HG03139 (cell line): ENCODE results near the gene EFCAB8.

Experiments used
- ATAC-seq: cut with Tn5 transposase; IDR thresholded peaks from one replicate; pipeline ENCODE4 v1.9.1; 2021; ENCODE audit not compliant: unreplicated experiment

The EFCAB8 gene

GRCh38 chr20:32982617-32983458 is 124.1 kb downstream of the EFCAB8 start:
- ATAC-seq: no peak

DNA sequence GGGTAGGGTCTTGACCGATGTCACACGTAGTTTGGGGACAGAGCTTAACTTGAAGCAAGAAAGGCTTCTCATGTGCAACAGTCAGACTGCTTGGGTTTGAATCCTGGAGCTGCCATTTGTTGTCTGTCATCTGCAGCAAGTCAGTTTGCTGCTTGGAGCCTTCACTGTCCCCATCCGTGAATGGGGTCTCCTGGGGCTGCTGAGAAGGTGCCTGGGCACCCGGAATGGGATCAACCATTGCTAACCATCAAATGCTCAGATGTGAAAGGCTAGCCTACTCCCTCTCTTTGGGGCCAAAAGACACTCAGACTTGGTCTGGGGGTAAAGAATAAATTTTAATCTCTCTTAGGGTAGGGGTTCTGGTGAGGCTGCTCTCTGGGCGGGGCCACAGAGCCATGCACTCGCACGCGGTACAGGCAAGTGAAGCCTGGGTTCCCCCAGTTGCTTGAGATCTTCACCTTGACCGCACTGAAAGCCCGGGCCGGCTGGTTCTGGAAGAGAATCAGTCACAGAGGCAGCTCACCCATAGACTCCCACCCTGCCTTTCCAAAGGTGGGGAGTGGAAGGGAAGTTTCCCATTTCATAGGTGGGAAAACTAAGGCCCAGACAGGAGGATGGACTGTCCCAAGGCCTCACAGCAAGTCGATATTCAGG is 124.9 kb downstream of the EFCAB8 start:
- no peak for ATAC-seq

- no peak for ATAC-seq
Observed at GRCh38 chr20:32984196-32984595, 125.5 kb downstream of the EFCAB8 start.

- no peak for ATAC-seq
Observed at GRCh38 chr20:32984631-32985354, 126.1 kb downstream of the EFCAB8 start.

DNA sequence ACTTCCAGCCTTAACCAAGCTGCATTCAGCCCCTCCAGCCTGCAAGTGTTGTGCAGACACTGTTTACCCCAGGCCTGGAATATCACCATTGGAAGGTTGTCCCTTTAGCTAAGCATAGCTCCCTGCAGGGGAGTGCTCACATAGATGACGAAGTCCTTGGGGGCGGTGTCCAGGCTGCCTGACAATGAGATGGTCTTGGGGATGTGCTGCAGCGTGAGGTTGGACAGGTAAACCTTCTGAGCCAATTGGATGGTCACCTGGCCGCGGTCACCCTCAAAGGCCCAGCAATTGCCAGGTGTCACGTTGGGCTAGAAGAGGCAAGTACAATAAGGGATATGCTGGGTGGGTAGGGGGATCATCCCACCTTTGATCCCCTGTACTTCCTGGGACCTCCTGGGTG is 126.9 kb downstream of the EFCAB8 start:
- no peak for ATAC-seq

DNA sequence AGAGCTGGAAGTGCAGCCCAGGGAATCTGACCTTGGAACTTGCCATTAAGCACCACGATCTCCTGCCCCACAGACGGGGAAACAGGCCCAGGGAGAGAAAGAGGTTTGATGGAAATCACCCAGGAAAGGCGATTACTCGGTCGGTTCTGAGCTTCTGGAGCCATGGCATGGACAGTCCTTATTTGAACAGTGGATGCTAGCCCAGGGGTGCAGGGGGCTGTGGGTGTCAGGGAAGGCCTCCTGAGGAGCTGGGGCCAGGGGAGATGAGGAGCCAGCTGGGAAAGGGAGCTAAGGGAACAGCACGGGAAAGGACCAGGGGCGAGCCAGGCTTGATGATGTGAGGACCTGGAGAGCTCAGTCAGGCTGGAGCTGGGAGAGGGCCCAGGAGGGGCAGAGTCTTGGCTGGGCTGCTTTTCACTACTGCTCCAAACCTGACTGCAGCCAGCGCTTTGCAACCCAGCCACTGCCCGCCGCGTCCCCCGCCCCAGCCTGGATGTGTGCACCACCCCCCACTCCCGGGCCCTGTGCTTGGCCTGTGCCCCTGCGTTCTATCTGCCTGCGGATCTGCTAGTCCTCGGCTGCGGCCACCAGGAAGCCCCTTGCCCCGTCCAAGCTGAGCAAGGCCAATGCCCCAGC is 127.7 kb downstream of the EFCAB8 start:
- ATAC-seq: no peak

DNA sequence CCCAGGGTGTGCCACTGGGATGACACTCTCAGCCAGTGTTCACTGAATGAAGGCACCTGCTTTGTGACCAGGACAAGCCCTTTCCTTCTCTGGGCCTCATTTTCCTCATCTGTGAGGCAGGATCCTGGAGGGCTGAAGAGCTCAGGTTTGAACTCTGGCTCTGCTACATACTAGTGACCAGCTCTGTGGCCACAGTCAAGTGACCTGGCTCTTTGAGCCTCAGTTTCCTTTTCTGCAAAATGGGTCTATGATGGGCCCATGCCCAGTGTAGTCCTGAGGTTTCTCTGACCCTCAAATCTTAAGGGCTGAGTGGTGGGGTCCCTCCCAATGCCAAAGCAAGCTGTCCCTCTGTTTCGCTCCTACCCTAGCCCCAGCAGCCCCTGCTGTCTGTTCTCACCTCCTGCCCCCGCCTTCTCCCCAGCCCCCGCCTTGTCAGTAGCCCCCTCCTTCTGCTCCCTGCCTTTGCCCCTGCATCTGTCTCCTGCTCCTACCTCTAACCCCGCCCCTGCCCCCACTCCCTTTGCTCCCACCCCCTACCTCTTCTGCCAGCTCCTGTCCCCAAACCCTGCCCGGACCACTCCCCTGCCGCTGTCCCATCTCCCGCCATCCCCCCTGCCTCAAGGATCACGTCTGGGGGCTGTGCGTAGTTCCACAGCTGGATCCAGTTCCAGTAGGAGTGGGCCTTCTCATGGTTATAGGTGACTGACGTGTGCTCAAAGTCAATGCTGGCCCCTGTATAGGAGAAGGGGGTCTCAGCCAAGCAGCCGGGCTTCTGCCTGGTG is 128.5 kb downstream of the EFCAB8 start:
- ATAC-seq: no peak

DNA sequence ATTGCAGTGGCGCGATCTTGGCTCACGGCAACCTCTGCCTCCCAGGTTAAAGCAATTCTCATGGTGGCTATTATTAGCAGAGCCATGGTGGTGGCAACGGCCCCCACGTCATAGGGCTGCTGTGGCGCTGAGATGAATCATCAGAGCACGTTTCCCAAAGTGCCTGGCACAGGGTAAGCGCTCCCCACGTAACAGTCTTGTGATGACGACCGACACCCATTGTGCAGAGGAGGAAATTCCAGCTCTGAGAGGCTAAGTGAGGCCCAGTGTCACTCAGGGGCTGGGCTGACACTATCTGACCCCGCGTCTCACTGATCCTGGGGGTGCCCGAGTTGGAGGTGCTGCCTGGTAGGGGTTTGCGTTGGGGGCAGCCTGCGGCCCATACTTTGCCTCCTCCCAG is 129.3 kb downstream of the EFCAB8 start:
- no peak for ATAC-seq

- no peak for ATAC-seq
Observed at GRCh38 chr20:32989507-32990283, 131.0 kb downstream of the EFCAB8 start.

- no peak for ATAC-seq
Observed at GRCh38 chr20:32990426-32990825, 131.7 kb downstream of the EFCAB8 start.

DNA sequence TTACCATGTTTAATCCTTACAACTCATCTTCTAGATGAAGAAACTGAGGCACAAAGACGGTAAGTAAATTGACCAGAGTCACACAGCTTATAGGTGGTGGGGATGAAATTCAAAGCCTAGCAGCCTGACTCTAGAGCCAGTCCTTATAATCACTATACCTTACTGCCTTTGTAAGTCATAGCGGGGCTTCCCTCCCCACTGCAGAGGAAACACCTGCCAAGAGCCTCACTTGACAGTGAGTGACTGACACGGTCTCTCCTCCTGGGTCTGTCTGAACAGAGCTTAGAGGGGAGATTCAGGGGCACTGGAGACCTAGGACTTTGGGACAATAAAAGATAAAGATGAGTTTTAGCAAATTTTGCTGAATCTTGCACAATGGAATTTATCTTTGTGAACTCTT is 132.7 kb downstream of the EFCAB8 start:
- no peak for ATAC-seq

GRCh38 chr20:32991792-32992641 is 133.3 kb downstream of the EFCAB8 start:
- no peak for ATAC-seq

- ATAC-seq: no peak
Observed at GRCh38 chr20:32993496-32994050, 134.8 kb downstream of the EFCAB8 start.

- no peak for ATAC-seq
Observed at GRCh38 chr20:32995802-32996201, 137.1 kb downstream of the EFCAB8 start.

DNA sequence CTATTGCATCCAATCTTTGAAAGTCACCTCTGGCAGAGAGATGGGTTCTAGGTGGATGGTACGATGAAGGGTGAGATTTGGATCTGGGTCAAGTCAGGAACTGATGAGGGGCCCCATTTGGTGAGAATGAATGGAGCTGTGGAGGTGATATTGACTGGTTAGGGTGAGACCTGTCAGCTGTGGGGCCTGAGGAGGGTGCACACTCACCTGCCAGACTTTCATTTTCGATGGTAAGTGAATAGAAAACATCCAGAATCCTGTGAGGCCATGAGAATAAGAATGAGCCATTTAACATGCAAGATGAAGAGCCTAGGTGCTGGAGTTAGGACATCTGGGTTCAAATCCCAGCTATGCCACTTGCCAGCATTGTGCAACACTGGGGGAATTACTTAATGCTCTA is 138.7 kb downstream of the EFCAB8 start:
- ATAC-seq: no peak

- no peak for ATAC-seq
Observed at GRCh38 chr20:32999603-33000250, 141.0 kb downstream of the EFCAB8 start.

GRCh38 chr20:33000802-33001466 is 142.2 kb downstream of the EFCAB8 start:
- ATAC-seq: no peak
